AG04450 (cell line): ENCODE results near the gene NIPAL3. TPM values are rescaled to one million over a fixed set of nuclear protein-coding genes. Genes with fewer than 3 reads are reported as not detected.

Experiments used
- polyA plus RNA-seq: library from polyadenylated mRNA; depleted of rRNA; stranded (reverse); fragments of >200 nt; gene quantifications from 2 replicates; pipeline ENCODE4 v1.2.3, GENCODE V29; 2011; rRNA removed

NIPAL3 gene
- polyA plus RNA-seq, 1 experiment: 46.5 TPM

Other genes with a start within 250 kb of the NIPAL3 start
- not detected in 2 replicates for gene IFNLR1, start 228.5 kb upstream of the NIPAL3 start, polyA plus RNA-seq
- 0.04 TPM in 1 of 2 replicates, not detected in the other for gene GRHL3, start 96.4 kb upstream of the NIPAL3 start, polyA plus RNA-seq
- gene STPG1, start 2.0 kb upstream of the NIPAL3 start, polyA plus RNA-seq: 6.6 and 7.9 TPM in 2 replicates
- 3.3 and 4.5 TPM in 2 replicates for gene RCAN3, start 87.0 kb downstream of the NIPAL3 start, polyA plus RNA-seq
- gene NCMAP, start 140.3 kb downstream of the NIPAL3 start, polyA plus RNA-seq: not detected in 2 replicates
- 61.2 and 63.3 TPM in 2 replicates for gene SRRM1, start 227.5 kb downstream of the NIPAL3 start, polyA plus RNA-seq